NK-92 treated with Interleukin-12 subunit alpha and Interleukin-12 subunit beta, amount 100 ng/mL, for 24 hours (cell line): ENCODE data around the gene SEMA5A.

Source experiments
- DNase-seq: peaks from one replicate; lab custom pipeline; 2025; lab: John Stamatoyannopoulos, UW

SEMA5A gene, protein sequence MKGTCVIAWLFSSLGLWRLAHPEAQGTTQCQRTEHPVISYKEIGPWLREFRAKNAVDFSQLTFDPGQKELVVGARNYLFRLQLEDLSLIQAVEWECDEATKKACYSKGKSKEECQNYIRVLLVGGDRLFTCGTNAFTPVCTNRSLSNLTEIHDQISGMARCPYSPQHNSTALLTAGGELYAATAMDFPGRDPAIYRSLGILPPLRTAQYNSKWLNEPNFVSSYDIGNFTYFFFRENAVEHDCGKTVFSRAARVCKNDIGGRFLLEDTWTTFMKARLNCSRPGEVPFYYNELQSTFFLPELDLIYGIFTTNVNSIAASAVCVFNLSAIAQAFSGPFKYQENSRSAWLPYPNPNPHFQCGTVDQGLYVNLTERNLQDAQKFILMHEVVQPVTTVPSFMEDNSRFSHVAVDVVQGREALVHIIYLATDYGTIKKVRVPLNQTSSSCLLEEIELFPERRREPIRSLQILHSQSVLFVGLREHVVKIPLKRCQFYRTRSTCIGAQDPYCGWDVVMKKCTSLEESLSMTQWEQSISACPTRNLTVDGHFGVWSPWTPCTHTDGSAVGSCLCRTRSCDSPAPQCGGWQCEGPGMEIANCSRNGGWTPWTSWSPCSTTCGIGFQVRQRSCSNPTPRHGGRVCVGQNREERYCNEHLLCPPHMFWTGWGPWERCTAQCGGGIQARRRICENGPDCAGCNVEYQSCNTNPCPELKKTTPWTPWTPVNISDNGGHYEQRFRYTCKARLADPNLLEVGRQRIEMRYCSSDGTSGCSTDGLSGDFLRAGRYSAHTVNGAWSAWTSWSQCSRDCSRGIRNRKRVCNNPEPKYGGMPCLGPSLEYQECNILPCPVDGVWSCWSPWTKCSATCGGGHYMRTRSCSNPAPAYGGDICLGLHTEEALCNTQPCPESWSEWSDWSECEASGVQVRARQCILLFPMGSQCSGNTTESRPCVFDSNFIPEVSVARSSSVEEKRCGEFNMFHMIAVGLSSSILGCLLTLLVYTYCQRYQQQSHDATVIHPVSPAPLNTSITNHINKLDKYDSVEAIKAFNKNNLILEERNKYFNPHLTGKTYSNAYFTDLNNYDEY

DNA sequence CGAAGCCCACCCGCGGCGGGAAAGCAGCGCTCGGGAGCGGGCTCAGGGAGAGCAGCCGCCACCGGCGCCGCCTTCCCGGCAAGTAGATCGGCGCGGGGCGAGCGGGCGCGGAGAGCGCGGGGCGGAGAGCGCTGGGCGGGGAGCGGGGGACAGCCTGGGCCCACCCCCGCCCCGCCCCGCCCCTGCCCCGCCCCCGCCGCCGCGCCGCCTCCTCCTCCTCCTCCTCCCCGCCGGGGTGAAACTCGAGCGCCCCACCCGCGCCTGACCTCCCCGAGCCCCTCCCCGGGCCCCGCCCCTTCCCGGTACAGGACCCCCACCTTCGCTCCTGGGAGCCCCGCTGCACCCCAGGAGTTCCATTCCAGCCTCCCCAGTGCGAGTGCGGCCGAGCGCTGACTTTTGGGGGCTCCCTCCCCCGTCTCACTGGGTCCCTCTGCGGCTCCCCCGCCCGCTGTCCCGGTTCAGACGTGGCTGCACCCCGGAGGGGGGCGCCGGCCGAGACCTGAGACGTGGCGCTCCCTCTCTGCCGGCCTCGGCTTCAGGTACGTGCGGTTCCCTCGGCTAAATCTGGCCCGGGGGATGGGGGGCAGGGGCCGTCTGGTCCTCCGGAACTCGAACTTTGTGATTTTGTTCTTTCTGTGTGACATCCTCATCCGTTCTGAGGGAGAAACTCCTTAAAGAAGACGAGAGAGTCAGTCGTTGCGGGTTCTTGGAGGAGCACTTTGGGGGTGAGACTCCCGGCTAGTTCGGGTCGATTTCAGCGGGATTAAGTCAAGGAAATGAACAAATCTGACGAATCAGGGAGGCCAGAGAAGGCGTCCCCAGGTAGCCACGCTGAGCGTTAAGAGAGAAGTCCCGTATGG lies at the start of gene SEMA5A:
SEMA5A (minus strand) TSS at position 84 of the 860 bp plus-strand sequence. CDS start 166,129 bp downstream, outside the sequence.
- DNase-seq: no peak

DNA sequence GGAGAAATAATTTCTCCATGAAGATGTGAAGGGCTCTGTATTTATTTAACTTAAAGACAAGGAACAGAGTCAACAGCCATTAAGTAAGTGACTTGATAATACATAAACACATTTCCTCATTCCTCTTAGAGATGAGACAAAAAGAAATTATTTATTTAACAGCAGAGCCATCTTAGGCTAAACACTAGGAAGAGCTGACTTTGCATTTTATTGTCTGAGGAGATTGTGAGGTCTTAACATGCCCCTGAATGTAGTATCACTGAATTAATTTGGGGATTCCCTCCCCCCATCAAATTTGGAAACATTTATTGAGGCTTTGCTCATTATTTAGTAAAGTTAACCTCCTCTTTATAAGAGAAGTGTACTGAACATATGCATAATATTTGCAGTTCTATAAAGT lies 49.0 kb upstream of the SEMA5A start:
- no peak for DNase-seq

DNA sequence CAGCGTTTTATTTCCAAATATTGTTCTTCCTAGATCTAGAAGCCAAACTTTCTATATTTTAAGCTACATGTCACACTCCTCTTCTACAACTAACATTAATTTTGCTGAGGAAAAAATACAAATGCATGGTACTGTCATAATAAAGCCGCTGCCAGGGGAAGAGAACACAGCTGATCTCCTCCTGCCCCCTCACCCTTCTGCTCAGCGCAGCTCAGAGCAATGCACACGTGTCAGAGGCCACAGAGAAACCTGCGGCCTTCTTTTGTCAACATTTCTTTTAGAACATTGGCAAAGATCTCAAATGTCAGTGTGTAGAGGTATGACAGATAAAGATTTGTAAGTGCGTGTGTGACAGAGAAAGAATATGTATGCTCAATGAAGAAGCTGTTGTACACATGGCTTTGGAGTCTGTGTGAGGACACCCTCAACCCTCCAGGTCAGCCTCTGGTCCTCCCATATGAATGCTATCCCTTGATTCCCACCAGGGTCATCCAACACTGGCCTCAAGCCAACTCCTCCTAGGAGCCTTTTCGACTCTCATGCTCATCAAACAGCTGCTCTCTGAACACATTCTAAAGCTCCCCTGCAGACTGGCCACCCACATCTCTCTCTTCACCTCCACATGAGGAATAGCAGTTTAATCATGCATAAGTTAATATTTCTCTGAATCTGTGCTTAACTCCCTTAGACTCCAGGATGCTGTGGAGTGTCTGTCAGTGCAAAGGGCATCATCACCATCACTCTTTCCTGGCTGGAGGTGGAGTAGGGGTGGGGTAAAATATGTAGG lies 43.4 kb upstream of the SEMA5A start:
- DNase-seq: no peak

DNA sequence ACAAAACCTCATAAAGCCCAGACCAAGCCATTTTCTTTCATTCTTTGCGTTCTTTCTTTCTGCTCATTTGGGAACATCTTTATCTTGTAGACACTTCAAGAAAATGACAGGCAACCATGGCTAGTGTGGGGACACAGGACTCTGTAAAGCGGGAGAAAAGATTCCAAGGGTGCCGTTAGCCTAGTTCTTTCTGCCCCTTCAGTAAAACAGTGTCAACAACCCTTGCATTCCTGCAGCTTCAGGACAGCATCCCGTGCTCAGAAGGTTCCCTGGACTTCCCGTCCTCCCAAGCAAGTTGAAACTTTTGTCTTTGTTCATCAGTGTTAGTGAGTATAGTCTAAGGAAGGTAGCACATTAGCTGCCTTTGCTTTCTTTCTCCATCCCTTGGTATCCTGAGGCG lies 42.4 kb upstream of the SEMA5A start:
- DNase-seq: no peak

DNA sequence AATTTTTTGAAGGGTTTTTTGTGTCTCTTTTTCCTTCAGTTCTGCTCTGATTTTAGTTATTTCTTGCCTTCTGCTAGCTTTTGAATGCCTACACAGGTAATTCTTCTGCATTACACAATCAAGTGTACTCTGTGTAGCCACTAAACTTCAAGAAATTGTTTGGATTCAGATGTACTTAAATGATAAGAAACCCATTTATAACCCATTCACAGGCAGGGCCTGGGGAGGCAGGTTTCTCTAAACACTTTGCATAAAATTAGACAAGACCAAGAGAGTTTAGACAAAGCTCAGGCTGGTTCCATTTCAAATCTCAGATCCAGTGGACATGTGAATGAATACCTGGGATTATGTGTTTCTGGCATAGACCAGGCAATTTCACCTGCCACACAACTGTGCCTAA lies 41.3 kb upstream of the SEMA5A start:
- no peak for DNase-seq

DNA sequence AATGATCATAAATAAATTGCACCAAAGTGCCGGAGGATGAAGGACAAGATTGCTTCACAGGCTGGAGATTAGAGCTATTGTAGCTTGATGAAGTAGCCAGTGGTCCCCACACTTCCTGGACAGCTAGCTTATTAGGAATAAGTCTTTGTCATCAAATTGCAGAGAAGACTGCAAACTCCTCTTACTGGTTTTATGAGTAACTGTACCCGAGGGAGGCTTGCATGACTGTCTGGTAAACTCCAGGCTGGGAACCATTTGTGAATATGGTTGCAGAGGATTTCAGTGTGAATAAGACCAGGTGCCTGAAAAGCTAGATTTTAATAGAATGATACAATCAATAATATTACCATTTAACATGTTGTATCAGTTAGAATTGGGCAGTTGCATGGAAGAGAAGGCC lies 36.5 kb upstream of the SEMA5A start:
- DNase-seq: no peak

DNA sequence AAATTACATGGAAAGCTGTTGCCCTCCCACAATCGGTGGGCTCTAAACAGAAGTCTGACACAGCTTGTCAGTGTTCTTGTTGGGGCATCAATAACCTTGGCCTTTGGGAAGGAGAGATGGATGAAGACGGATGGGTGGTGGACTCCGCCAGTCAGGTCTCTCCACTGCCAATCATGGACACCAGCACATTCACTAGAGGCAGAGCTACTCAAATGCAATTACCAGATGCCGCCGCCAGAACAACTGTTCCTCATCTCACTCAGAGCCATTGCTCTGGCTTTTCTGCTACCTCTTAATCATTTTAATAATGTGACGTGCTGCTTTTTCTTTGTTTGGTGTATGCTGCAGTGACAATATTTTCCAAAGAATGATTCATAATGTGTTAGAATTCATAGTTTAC lies 27.9 kb upstream of the SEMA5A start:
- no peak for DNase-seq

DNA sequence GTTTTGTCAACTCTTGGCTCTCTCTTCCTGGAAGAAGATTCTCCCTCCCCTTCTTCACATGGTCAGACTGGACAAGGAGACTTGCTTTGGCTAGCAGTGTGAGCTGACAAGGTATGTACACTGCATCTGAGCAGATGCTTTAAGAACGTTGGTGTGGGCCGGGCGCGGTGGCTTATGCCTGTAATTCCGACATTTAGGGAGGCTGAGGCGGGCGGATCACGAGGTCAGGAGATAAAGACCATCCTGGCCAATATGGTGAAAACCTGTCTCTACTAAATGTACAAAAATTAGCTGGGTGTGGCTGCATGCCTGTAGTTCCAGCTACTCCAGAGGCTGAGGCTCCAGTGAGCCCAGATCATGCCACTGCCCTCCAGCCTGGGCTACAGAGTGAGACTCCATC lies 26.4 kb upstream of the SEMA5A start:
- no peak for DNase-seq

DNA sequence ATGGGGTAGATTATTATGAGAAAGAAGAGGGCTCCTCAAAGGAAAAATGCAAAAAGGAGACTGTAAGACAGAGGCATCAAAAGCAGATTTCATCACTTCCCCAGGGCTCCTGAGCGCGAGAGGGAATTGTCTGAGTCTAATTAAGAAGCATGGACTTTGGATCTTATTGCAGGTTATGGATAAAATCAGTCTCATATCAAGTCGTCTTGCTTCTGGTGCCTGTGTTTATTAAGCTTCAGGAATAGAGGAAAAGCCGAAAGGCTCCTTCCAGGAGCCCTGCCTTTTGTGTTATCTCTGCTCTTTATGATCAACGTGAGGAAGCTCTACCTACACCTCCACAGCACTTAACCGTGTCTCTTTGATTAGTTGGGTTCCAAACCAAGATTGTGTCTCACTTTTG lies 25.0 kb upstream of the SEMA5A start:
- no peak for DNase-seq

DNA sequence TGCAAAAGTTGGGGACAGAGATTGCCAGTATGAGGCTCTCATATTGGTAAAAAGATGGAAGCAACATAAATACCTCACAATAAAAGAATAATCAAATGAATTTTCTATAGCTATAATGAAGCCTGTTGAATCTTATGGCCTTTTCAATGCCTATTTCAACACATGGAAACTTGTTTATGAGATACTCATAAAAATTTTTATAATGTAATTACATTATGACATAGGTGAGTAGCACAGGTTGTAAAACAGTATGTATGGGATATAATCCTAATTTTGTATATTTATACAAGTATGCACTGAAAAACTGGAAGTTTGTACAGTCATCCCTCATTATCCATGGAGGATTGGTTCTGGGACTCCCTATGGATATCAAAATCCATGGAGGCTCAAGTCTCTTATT lies 21.2 kb upstream of the SEMA5A start:
- DNase-seq: no peak

DNA sequence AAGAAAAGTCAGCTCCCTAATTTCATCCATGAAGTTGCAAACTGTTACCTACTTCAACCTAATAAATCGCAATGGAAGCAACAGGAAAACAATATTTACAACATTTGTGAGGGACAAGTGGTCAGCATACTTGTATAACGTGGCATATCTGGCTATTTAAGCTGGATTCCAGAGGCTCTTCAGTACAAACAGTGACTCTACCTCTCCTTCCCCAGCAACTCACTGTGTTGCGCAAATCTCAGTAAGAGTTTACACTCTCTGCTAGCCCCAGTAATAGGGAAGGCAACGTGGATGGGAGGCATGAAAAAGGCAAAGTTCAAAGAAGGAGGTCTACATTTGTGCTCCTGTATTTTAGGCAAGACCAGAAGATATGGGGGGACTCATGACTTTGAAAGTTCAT lies 18.9 kb upstream of the SEMA5A start:
- no peak for DNase-seq

DNA sequence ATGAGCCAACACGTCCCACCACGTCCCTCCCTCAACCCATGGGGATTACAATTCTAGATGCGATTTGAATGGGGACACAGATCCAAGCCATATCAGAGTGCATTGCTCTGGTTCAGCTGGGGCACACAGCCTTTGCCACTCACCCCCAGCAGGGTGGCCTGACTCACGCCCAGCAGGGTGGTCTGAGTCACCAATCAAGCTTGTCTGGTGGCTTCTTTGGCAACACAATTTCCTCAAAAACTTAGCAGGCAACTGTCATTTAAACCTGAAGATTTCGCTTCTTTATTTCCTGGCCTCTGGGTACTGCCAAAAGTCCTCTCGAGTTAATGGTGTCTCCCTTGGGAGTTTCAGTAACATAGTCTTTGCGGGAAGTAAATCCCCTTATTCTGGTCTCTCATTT lies 16.3 kb upstream of the SEMA5A start:
- peak; percentile 3 for DNase-seq

DNA sequence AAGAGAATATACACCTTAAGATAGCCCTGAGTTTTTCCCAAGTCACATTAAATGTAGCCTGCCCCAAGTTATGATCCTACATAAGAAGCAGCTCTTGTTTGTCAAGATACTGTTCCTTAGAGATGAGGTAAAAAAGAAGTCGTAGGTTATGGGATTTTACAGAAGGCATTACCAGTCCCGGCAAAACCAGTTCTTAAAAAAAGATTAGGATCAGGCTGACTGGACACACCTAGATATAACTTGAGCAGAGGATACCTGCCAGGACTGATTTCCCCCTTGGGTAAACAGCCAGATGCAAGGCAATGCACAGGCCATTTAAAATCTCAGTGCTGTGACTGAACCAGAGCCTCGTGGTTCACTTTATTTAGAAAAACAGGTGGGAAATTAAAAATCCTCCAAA lies 14.1 kb upstream of the SEMA5A start:
- DNase-seq: no peak

DNA sequence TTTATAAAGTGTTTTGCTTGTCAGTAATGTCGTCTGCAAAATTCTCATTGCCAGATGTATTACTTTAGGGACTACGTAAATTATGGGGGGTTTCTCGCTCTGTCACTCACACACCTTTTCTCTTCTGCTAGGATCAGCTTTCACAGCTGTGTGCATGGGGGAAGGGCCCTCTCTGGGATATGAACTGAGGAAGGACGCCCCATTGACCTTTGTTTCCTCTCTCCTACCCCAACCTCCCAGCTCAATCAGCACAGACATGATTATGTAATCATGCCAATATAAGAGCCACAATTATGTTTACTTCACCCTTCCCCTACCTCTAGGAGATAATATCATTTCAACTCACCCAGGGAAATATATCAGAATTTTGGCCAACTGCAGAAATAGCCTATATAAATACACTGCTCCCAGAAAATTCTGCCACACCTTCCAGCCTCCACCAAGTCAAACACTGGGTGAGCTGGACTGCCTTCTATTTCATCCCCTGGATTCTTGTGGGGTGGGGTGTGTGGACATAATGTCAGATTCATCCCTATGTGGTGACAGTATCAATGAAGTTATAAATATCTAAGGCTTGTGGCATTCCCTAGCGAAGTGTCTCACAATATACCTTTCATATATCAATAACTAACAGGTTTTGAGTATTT lies 12.6 kb upstream of the SEMA5A start:
- no peak for DNase-seq

DNA sequence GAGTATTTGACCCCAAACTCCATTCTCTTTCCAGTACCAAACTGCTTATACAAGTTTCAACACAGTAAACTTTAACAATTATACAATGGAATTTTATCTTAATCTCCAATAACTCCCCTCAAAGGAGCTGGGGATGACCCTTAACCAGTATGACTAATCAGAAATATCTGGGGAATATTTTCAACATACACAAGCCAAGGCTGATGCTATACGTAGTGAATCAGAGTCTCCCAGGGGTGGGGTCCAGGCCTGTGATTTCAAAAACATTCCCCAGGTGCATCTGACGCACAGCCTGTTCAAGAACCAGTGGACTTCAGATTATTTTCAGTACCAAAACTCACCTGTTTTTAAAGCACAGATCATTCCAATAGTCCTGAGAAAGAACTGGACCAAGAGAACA lies 11.8 kb upstream of the SEMA5A start:
- DNase-seq: no peak

DNA sequence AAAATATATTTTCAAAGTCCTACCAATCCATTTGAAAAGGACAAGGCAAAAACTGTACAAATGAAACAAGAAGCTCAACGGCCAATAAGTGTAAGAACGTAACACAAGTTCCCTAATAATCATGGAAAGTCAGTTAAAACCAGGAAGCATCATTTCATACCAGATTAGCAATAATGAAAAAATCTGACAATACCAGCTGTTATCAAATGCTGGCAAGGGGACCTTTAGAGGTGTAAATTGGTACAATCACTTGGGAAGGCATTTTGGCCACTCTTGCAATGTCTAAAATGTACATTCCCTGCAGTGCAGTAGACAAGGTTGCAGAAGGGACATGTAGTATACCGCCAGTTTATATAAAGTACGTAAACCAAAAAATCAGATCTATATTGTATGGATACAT lies 10.1 kb upstream of the SEMA5A start:
- no peak for DNase-seq

DNA sequence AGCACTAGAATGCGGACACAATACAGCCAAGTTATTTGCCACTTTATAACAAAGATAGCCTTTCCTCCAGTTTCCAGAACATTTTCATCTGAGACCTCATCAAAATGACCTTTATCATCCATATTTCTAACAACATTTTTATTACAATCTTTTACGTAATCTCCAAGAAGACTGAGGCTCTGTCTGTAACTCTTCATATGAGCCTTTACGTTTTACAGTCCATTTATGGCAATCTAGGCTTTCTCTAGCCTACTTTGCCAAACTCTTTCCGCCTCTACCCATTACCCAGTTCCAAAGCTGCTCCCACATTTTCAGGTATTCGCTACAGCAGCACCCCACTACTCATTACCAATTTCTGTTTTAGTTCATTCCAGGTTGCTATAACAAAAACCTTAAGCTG lies 8.2 kb upstream of the SEMA5A start:
- no peak for DNase-seq

DNA sequence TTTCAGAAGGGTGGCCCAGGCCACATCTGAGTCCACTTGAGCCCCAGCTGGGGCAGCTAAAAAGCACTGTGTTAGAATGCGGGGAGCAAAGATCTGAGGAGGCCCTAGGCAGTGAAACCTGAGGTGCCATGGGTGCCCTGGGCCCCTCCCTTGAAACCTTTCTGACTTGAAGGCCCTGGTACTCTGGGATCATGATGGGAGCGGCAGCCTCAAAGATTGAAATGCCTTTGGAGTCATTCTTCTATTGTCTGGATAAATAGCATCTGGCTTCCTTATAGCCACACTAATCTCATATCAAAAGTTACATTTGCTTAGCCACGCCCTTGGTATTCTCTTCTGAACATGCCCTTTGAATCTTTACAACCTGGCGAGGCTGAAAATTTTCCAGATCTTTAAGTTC lies 7.7 kb upstream of the SEMA5A start:
- no peak for DNase-seq

DNA sequence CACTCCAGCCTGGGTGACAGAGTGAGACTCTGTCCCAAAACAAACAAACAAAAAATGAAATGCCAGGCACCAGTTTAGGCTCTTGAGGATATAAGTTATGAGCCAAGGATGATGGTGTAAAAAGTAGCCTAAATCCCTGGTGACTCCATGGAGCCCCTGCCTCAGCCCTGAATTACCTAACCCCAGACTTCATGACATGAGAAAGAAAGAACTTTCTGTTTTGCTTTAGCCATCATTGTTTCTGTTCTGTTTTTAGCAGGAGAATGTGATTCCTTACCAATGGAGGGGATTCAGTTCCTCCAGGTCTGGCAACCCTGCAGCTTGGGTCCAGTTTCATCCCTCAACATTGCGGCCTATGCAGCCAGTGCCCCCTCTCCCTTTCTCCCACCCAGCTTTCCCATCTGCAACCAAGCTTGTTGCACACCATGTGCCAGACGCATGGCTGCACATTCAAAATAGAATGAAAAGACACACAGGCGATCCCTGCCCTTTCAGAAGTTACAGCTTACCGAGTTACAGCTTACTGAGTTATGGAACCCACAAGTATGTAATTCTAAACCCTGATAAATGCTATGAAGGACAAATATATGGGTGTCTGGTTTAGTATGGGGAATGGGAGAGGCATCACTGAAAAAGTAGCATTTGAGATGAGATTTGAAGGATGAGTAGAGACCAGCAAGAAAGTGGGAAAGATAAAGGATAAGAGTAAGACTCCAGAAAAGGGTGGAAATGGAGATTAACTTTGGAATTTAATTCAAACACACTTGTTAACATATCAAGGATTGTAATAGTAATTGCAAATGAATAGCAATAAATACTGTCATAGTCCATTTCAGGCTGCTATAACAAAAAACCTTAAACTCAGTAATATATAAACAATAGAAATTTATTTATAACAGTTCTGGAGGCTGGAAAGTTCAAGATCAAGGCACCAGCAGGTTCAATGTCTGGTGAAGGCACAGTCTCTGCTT lies 6.0 kb upstream of the SEMA5A start:
- no peak for DNase-seq
